Activated T-cell treated with anti-CD3 and anti-CD28 coated beads, Interleukin-2, amount 50 U/mL, for 4 hours (primary cell): Measurements from ENCODE around the gene TNFAIP2. TPM values are rescaled to one million over a fixed set of nuclear protein-coding genes. Genes with fewer than 3 reads are reported as not detected.
A peak's percentile ranks its signal among the peaks of the same experiment; 100 is the strongest.

Experiments used
- ATAC-seq, 2 donors: fragments of 200-7000 bp; cut with Tn5 transposase; one replicate each; pipeline ENCODE4 v1.10.0; 2021
- DNase-seq: peaks from one replicate; pipeline ENCODE4 v3.0.0-alpha.2; 2020
- H3K27me3 Mint-ChIP-seq: one replicate; pipeline ENCODE4 v1.8.0; 2021; ENCODE audit warnings: low read depth, mixed read lengths
- H3K36me3 Mint-ChIP-seq: one replicate; pipeline ENCODE4 v1.8.0; 2022; ENCODE audit warnings: mixed read lengths; ENCODE audit not compliant: insufficient read depth
- H3K4me1 Mint-ChIP-seq: one replicate; pipeline ENCODE4 v1.8.0; 2021; ENCODE audit warnings: low read depth, mixed read lengths
- H3K4me3 Mint-ChIP-seq: one replicate; pipeline ENCODE4 v1.8.0; 2021; ENCODE audit warnings: mild to moderate bottlenecking, moderate library complexity, mixed read lengths
- H3K9me3 Mint-ChIP-seq: one replicate; pipeline ENCODE4 v1.8.0; 2021; ENCODE audit warnings: mixed read lengths
- total RNA-seq, 3 donors: library from RNA; stranded (reverse); gene quantifications; one replicate each; pipeline ENCODE4 v1.2.1, GENCODE V29; 2021

The TNFAIP2 gene
- total RNA-seq, 3 donors from 2014 or later = 1.4 to 10.4 (median 6.4) TPM

- no peaks in the 10 kb centered on the region for H3K9me3 Mint-ChIP-seq
- no peak overlapping the region for H3K4me3 Mint-ChIP-seq
- no peak for ATAC-seq
- H3K27me3 Mint-ChIP-seq = peaks cover 23% of the 10 kb centered on the region
- peaks cover 4% of the 10 kb centered on the region for H3K4me1 Mint-ChIP-seq
- no peaks in the 10 kb centered on the region for H3K36me3 Mint-ChIP-seq
- no peak for DNase-seq
Observed at GRCh38 chr14:103089386-103090335, 33.6 kb upstream of the TNFAIP2 start.

DNA sequence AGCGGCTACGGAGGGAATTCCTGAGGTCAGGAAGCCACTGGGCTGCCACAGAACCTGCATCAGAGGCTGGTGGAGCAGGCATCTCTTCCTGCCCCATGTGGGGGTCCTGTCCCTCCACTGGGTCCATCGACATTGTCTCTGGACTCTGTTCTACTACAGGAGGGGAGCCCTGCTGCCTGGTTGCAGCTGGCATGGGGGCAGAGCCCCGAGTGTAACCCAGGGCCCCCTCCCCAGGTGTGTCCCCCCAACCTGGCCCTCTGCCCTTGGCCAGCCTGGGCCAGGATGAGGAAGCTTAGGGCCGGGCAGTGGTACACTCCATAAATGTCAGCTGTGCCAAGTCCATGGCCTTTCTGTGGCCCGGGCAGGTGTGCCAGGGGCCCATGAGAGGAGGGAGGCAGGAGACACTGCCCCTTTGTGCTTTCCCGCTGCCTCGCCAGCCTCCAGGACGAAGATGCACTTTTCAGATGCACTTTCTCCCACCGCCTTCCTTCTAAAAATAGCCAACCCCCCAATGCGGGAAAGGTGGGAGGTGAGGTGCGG, 32.7 kb upstream of the TNFAIP2 start:
- H3K9me3 Mint-ChIP-seq = no peaks in the 10 kb centered on the region
- DNase-seq = no peak
- H3K4me3 Mint-ChIP-seq = peak overlapping the region; percentile 64
- no peaks in the 10 kb centered on the region for H3K36me3 Mint-ChIP-seq
- peaks cover 4% of the 10 kb centered on the region for H3K4me1 Mint-ChIP-seq
- ATAC-seq = no peak
- H3K27me3 Mint-ChIP-seq = peaks cover 16% of the 10 kb centered on the region

DNA sequence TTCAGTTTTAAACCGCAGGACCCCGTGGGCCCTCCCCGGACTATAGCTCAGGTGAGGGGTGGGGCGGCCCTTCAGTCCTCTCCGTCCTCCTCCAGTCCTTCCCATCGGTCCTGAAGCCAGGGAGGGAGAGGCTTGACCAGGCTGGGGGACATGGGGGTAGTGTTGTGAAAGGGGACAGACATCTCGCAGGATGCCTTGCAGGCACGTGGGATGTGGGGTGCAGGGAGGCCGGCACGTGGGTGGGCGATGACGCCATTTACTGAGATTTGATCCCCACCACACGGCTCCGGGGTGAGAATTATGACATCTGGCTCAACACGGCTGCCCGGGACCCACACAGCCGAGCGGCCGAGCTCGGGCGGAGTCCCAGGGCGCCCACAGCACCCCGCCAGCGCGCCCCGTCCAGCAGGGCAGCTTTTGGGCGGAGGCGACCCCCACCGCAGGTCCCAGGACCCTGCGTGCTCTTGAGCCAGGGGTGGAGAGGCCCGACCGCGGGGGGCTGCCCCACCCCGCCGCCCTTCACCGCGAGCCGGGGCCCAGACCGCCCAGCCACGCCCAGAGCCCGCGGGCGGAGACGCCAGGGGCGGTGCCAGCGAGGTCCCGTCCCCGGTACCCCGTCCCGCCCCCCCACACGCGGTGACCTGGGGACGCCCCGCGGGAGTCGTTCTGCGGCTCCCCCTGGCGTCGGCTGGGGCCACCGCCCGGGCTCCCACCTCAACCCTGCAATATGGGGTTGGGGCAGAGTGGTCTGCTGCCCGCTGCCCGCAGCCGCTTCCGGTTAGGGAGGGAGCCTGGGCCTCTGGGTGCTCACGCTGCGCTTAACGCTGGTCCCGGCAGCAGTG, 32.0 kb upstream of the TNFAIP2 start:
- DNase-seq (peak; percentile 73), ATAC-seq (peak; percentile 94 to 96)
- Mint-ChIP-seq H3K36me3 (no peaks in the 10 kb centered on the region), H3K4me3 (peak overlapping the region; percentile 64), H3K9me3 (no peaks in the 10 kb centered on the region), H3K27me3 (peaks cover 13% of the 10 kb centered on the region), H3K4me1 (peaks cover 4% of the 10 kb centered on the region)

GRCh38 chr14:103091883-103092222, 31.4 kb upstream of the TNFAIP2 start:
- Mint-ChIP-seq H3K36me3 (no peaks in the 10 kb centered on the region), H3K9me3 (no peaks in the 10 kb centered on the region), H3K27me3 (peaks cover 7% of the 10 kb centered on the region), H3K4me1 (peaks cover 4% of the 10 kb centered on the region), H3K4me3 (peak overlapping the region; percentile 31)
- DNase-seq = no peak
- no peak for ATAC-seq

DNA sequence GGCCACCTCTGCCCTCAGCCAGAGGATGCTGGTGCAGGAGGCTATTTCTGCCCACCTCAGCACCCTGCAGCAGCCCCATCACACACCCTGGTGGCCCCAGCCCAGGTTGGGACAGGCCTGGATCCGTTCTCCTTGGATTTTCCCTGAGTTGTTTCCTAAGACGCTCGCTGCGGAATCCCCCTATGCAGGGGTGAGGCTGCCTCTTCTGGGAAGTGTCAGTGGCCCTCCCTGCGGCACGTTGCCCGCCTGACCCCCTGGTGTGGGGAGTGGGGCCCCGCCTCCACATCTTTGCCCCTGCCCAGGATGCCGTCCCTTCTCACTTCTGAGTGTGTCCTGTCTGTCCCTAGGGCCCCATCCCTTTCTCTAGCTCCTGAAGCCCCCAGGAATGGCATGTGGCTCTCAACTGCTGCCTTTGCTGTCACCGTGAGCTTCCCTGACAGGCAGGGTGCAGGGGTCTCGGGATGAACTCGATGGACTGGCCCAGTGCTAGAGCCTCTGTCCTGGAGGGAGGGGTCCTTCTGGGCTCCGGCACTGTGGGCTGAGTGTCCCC, 29.3 kb upstream of the TNFAIP2 start:
- no peaks in the 10 kb centered on the region for H3K36me3 Mint-ChIP-seq
- peaks cover 4% of the 10 kb centered on the region for H3K4me1 Mint-ChIP-seq
- H3K9me3 Mint-ChIP-seq = no peaks in the 10 kb centered on the region
- DNase-seq (no peak), ATAC-seq (no peak)
- H3K4me3 Mint-ChIP-seq = no peak overlapping the region
- peaks cover 6% of the 10 kb centered on the region for H3K27me3 Mint-ChIP-seq

- H3K4me3 Mint-ChIP-seq = no peak within 1 kb of the TSS
- H3K9me3 Mint-ChIP-seq = no peaks in the 10 kb centered on the region
- H3K36me3 Mint-ChIP-seq = no peaks in the 10 kb centered on the region
- peaks cover 6% of the 10 kb centered on the region for H3K27me3 Mint-ChIP-seq
- peaks cover 4% of the 10 kb centered on the region for H3K4me1 Mint-ChIP-seq
- DNase-seq = no peak
- no peak for ATAC-seq
Observed at GRCh38 chr14:103094406-103095209, 28.7 kb upstream of the TNFAIP2 start, which contains the start of gene EXOC3L4. Gene EXOC3L4 (plus strand): TSS chr14:103094725. CDS start chr14:103100220, 5,495 bp downstream.

- Mint-ChIP-seq H3K36me3 (no peaks in the 10 kb centered on the region), H3K4me3 (no peak overlapping the region), H3K4me1 (peaks cover 4% of the 10 kb centered on the region), H3K27me3 (peaks cover 10% of the 10 kb centered on the region), H3K9me3 (no peaks in the 10 kb centered on the region)
- ATAC-seq (no peak), DNase-seq (no peak)
Observed at GRCh38 chr14:103095210-103095778, 28.0 kb upstream of the TNFAIP2 start.

DNA sequence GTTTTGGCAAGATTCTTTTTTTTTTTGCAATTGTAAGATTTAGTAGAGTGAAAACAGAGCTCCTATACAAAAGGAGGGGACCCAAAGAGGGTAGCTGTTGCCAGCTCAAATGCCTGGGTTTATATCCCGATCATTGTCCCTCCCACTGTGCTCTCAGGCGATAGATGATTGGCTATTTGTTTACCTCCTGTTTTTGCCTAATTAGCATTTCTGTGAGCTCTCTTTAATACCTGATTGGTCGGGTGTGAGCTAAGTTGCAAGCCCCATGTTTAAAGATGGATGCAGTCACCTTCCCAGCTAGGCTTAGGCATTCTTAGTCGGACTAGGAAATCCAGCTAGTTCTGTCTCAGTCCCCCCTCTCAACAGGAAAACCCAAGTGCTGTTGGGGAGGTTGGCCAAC, 26.9 kb upstream of the TNFAIP2 start:
- H3K4me1 Mint-ChIP-seq = no peaks in the 10 kb centered on the region
- H3K4me3 Mint-ChIP-seq = no peak overlapping the region
- no peaks in the 10 kb centered on the region for H3K36me3 Mint-ChIP-seq
- ATAC-seq (no peak), DNase-seq (no peak)
- H3K9me3 Mint-ChIP-seq = no peaks in the 10 kb centered on the region
- H3K27me3 Mint-ChIP-seq = peaks cover 15% of the 10 kb centered on the region

DNA sequence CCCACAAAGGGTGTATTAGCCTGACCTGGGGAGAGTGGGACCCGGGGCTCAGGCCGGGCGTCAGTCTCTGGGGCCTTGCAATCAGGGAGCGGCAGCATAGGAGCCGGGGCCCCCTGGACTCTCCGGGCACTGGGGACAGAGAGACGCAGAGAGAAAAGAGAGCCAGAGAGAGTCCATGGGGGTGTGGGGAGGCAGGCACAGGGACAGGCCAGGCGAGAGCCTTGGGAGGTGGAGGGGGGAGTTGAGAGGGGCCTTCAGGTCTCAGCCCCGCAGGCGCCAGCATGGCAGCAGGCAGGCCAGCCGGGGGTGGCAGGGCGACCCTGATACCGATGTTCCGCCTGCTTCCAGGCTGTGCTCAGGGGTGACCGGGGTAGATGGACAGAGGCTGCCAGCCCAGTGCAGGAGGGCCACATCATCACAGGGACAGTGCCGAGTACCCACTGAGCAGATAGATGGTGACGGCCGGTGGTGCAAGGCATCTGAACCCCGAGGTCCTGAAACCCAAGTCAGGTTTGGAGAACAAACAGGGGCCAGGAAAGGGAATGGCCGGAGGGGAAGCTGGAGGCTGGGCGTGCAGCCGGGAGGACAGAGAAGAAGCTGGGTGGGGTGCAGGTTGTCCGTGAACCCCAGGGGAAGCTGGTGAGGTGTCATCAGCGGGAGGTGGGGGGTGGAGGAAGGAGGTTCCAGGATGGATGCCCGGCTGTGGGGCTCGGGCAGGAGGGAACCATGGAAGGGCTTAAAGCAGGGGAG, 25.8 kb upstream of the TNFAIP2 start:
- peaks cover 22% of the 10 kb centered on the region for H3K27me3 Mint-ChIP-seq
- no peak for ATAC-seq
- no peak for DNase-seq
- no peaks in the 10 kb centered on the region for H3K36me3 Mint-ChIP-seq
- no peaks in the 10 kb centered on the region for H3K4me1 Mint-ChIP-seq
- H3K9me3 Mint-ChIP-seq = no peaks in the 10 kb centered on the region
- H3K4me3 Mint-ChIP-seq = no peak overlapping the region

GRCh38 chr14:103097994-103098957, 25.0 kb upstream of the TNFAIP2 start:
- ATAC-seq = no peak
- Mint-ChIP-seq H3K4me1 (no peaks in the 10 kb centered on the region), H3K36me3 (no peaks in the 10 kb centered on the region), H3K9me3 (no peaks in the 10 kb centered on the region), H3K4me3 (no peak overlapping the region), H3K27me3 (peaks cover 29% of the 10 kb centered on the region)
- DNase-seq = no peak

DNA sequence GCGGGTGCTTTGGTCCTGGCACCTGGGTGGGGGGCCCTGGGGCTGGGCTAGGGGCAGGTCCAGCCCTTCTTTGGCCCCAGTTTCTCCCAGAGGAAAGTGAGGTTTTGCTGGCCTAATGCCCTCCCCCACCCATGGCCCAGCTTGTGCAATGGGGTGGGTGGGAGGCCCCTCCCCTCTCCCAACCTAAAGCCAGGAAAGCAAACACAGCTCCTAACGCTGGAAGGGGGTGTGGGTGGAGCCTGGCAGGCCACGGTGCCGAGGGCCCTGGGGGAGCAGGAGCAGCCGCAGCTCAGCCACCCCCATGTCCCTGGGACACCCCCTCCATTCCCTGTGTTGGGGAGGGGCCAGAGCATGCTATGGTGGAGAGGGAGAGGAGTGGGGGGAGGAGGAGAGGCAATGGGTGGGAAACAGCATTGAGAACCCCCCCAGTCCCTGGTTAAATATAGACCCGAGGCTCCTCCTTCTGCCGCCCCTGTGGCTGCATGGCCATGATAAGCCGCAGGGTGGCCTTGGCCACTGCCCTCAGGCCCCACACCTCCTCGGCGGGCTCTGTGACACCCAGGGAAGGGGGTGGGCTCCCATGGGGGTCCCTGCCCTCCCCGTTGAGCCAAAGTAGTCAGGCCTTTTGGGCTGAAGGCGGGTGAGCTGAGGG, 24.1 kb upstream of the TNFAIP2 start:
- H3K4me1 Mint-ChIP-seq = no peaks in the 10 kb centered on the region
- H3K9me3 Mint-ChIP-seq = no peaks in the 10 kb centered on the region
- no peak overlapping the region for H3K4me3 Mint-ChIP-seq
- no peaks in the 10 kb centered on the region for H3K36me3 Mint-ChIP-seq
- no peak for DNase-seq
- peaks cover 34% of the 10 kb centered on the region for H3K27me3 Mint-ChIP-seq
- ATAC-seq = no peak
